KOPT-K1 (cell line): ENCODE measurements around the gene SPDYE3.
"Not testable (repeated sequence)": the region's sequence is repeated elsewhere in the genome, so short reads cannot be mapped to it uniquely, and the experiment has no call there.

Experiments
- H3K27ac ChIP-seq: fragments of 200-600 bp; sonication (generic); 2 replicates; pipeline ENCODE4 v1.5.1; 2016; ENCODE audit warnings: antibody characterized with exemption, mild to moderate bottlenecking, low read depth, low read length; ENCODE audit not compliant: poor library complexity, severe bottlenecking
- H3K36me3 ChIP-seq: fragments of 200-600 bp; sonication (generic); 2 replicates; pipeline ENCODE4 v1.5.1; 2017; ENCODE audit warnings: antibody characterized with exemption, mild to moderate bottlenecking, low read length, moderate library complexity; ENCODE audit not compliant: insufficient read depth
- H3K9me3 ChIP-seq: fragments of 200-600 bp; sonication (generic); 2 replicates; pipeline ENCODE4 v1.5.1; 2017; ENCODE audit warnings: antibody characterized with exemption, low read length, mild to moderate bottlenecking; ENCODE audit not compliant: insufficient read depth, poor library complexity, severe bottlenecking

The SPDYE3 gene

GRCh38 chr7:100272538-100272902, 35.0 kb upstream of the SPDYE3 start:
- H3K9me3 ChIP-seq, H3K36me3 ChIP-seq: not testable (repeated sequence)
- H3K27ac ChIP-seq, result peak overlapping the region; percentile 64

- Histone ChIP-seq H3K9me3 (no peaks in the 10 kb centered on the region), H3K36me3 (no peaks in the 10 kb centered on the region), H3K27ac (no peak overlapping the region)
Observed at GRCh38 chr7:100275120-100275519, 32.4 kb upstream of the SPDYE3 start.

- H3K9me3 ChIP-seq, H3K27ac ChIP-seq, H3K36me3 ChIP-seq: not testable (repeated sequence)
Observed at GRCh38 chr7:100276126-100276525, 31.4 kb upstream of the SPDYE3 start.

GRCh38 chr7:100282069-100282608, 25.4 kb upstream of the SPDYE3 start:
- H3K36me3 ChIP-seq, H3K27ac ChIP-seq, H3K9me3 ChIP-seq: not testable (repeated sequence)

- H3K36me3 ChIP-seq, H3K27ac ChIP-seq, H3K9me3 ChIP-seq: not testable (repeated sequence)
Observed at GRCh38 chr7:100283147-100283546, 24.4 kb upstream of the SPDYE3 start.

- not testable (repeated sequence) for H3K27ac ChIP-seq, H3K36me3 ChIP-seq, H3K9me3 ChIP-seq
Observed at GRCh38 chr7:100287191-100287969, 20.1 kb upstream of the SPDYE3 start.

GRCh38 chr7:100288258-100288657, 19.2 kb upstream of the SPDYE3 start:
- H3K9me3 ChIP-seq, H3K36me3 ChIP-seq, H3K27ac ChIP-seq: not testable (repeated sequence)

GRCh38 chr7:100292162-100292561, 15.3 kb upstream of the SPDYE3 start:
- not testable (repeated sequence) for H3K36me3 ChIP-seq, H3K27ac ChIP-seq

GRCh38 chr7:100295269-100295668, 12.2 kb upstream of the SPDYE3 start:
- not testable (repeated sequence) for H3K36me3 ChIP-seq, H3K27ac ChIP-seq

More at GRCh38 chr7:100292162-100292561, 15.3 kb upstream of the SPDYE3 start:
- not testable (repeated sequence) for H3K9me3 ChIP-seq

GRCh38 chr7:100297852-100298631, 9.5 kb upstream of the SPDYE3 start:
- not testable (repeated sequence) for H3K27ac ChIP-seq

More at GRCh38 chr7:100295269-100295668, 12.2 kb upstream of the SPDYE3 start:
- H3K9me3 ChIP-seq, result not testable (repeated sequence)

GRCh38 chr7:100298632-100298895, 8.9 kb upstream of the SPDYE3 start:
- H3K36me3 ChIP-seq, H3K9me3 ChIP-seq, H3K27ac ChIP-seq: not testable (repeated sequence)

More at GRCh38 chr7:100297852-100298631, 9.5 kb upstream of the SPDYE3 start:
- H3K9me3 ChIP-seq, H3K36me3 ChIP-seq: not testable (repeated sequence)

- H3K27ac ChIP-seq, H3K9me3 ChIP-seq, H3K36me3 ChIP-seq: not testable (repeated sequence)
Observed at GRCh38 chr7:100304526-100304925, 3.0 kb upstream of the SPDYE3 start.

GRCh38 chr7:100318329-100318728, 10.8 kb downstream of the SPDYE3 start:
- not testable (repeated sequence) for H3K27ac ChIP-seq, H3K9me3 ChIP-seq
- H3K36me3 ChIP-seq, result peaks cover 12% of the 10 kb centered on the region; the same call in 1 of the 2 replicates

- not testable (repeated sequence) for H3K9me3 ChIP-seq, H3K27ac ChIP-seq
- peaks cover 34% of the 10 kb centered on the region for H3K36me3 ChIP-seq
Observed at GRCh38 chr7:100321648-100322047, 14.1 kb downstream of the SPDYE3 start.

- peaks cover 57% of the 10 kb centered on the region for H3K36me3 ChIP-seq
- H3K27ac ChIP-seq, H3K9me3 ChIP-seq: not testable (repeated sequence)
Observed at GRCh38 chr7:100324194-100324593, 16.7 kb downstream of the SPDYE3 start.

- H3K27ac ChIP-seq, H3K9me3 ChIP-seq: not testable (repeated sequence)
- peaks cover 59% of the 10 kb centered on the region for H3K36me3 ChIP-seq
Observed at GRCh38 chr7:100325671-100326070, 18.2 kb downstream of the SPDYE3 start.
